H9 (cell line): ENCODE measurements around the gene GALNT17. TPM values are rescaled to one million over a fixed set of nuclear protein-coding genes. Genes with fewer than 3 reads are reported as not detected.
A peak's percentile ranks its signal among the peaks of the same experiment; 100 is the strongest.

ENCODE experiments used
- DNase-seq: peaks from one replicate; pipeline ENCODE4 v3.0.0-alpha.2; 2017
- H2AFZ ChIP-seq: one replicate; pipeline ENCODE4 v1.6.1; 2013; ENCODE audit warnings: mild to moderate bottlenecking, low read length, control low read depth, moderate library complexity
- H2AK5ac ChIP-seq: 2 replicates; pipeline ENCODE4 v1.6.1; 2013; ENCODE audit warnings: low read length, control low read depth, mixed read lengths; ENCODE audit not compliant: insufficient read length
- H2BK120ac ChIP-seq: one replicate; pipeline ENCODE4 v1.6.1; 2013; ENCODE audit warnings: low read depth, mild to moderate bottlenecking, low read length, control low read depth, inconsistent platforms; ENCODE audit not compliant: poor library complexity, severe bottlenecking
- H2BK12ac ChIP-seq: 2 replicates; pipeline ENCODE4 v1.6.1; 2013; ENCODE audit warnings: low read length, control low read depth, mixed read lengths, low read depth; ENCODE audit not compliant: insufficient read length
- H2BK15ac ChIP-seq: 2 replicates; pipeline ENCODE4 v1.6.1; 2013; ENCODE audit warnings: low read depth, low read length, control low read depth
- H2BK20ac ChIP-seq: one replicate; pipeline ENCODE4 v1.6.1; 2013; ENCODE audit warnings: low read depth, mild to moderate bottlenecking, low read length, control low read depth, inconsistent platforms; ENCODE audit not compliant: poor library complexity, severe bottlenecking
- H2BK5ac ChIP-seq: 2 replicates; pipeline ENCODE4 v1.6.1; 2013; ENCODE audit warnings: low read length, control low read depth, mixed read lengths; ENCODE audit not compliant: insufficient read length
- H3K14ac ChIP-seq: 2 replicates; pipeline ENCODE4 v1.6.1; 2013; ENCODE audit warnings: low read length, control low read depth; ENCODE audit not compliant: insufficient read depth
- H3K18ac ChIP-seq: 2 replicates; pipeline ENCODE4 v1.6.1; 2013; ENCODE audit warnings: low read depth, mild to moderate bottlenecking, mixed read lengths, low read length, control low read depth; ENCODE audit not compliant: insufficient read length
- H3K23ac ChIP-seq: 2 replicates; pipeline ENCODE4 v1.6.1; 2013; ENCODE audit warnings: low read length, control low read depth, mixed read lengths, low read depth; ENCODE audit not compliant: insufficient read length
- H3K23me2 ChIP-seq: 2 replicates; pipeline ENCODE4 v1.6.1; 2013; ENCODE audit warnings: low read depth, mild to moderate bottlenecking, mixed read lengths, low read length, control low read depth; ENCODE audit not compliant: insufficient read length, poor library complexity, severe bottlenecking
- H3K27ac ChIP-seq: 2 replicates; pipeline ENCODE4 v1.5.1; 2013; ENCODE audit warnings: low read length, control low read depth, mixed read lengths, low read depth; ENCODE audit not compliant: insufficient read length
- H3K27me3 ChIP-seq: 2 replicates; pipeline ENCODE4 v1.6.1; 2013; ENCODE audit warnings: low read length, control low read depth, inconsistent platforms; ENCODE audit not compliant: insufficient read depth
- H3K4ac ChIP-seq: 2 replicates; pipeline ENCODE4 v1.6.1; 2013; ENCODE audit warnings: low read depth, mild to moderate bottlenecking, control low read depth, inconsistent platforms, low read length, moderate library complexity
- H3K4me1 ChIP-seq: 2 replicates; pipeline ENCODE4 v1.6.1; 2013; ENCODE audit warnings: low read length, control low read depth, inconsistent platforms; ENCODE audit not compliant: insufficient read depth
- H3K4me2 ChIP-seq: 2 replicates; pipeline ENCODE4 v1.6.1; 2013; ENCODE audit warnings: low read length, control low read depth, mixed read lengths; ENCODE audit not compliant: insufficient read length, insufficient read depth
- H3K56ac ChIP-seq: 2 replicates; pipeline ENCODE4 v1.6.1; 2013; ENCODE audit warnings: low read depth, mild to moderate bottlenecking, mixed read lengths, low read length, control low read depth; ENCODE audit not compliant: insufficient read length
- H3K79me1 ChIP-seq: 2 replicates; pipeline ENCODE4 v1.6.1; 2013; ENCODE audit warnings: low read depth, mild to moderate bottlenecking, moderate library complexity, low read length, control low read depth, inconsistent platforms; ENCODE audit not compliant: insufficient read depth, poor library complexity, severe bottlenecking
- H3K79me2 ChIP-seq: 2 replicates; pipeline ENCODE4 v1.6.1; 2013; ENCODE audit warnings: low read length, control low read depth, inconsistent platforms; ENCODE audit not compliant: insufficient read depth
- H3K9ac ChIP-seq: 2 replicates; pipeline ENCODE4 v1.6.1; 2013; ENCODE audit warnings: low read length, control low read depth, mixed read lengths; ENCODE audit not compliant: insufficient read length; ENCODE audit errors: extremely low read depth
- H3K9me3 ChIP-seq: one replicate; pipeline ENCODE4 v1.6.1; 2013; ENCODE audit warnings: low read depth, low read length, inconsistent platforms; ENCODE audit not compliant: control insufficient read depth
- H3T11ph ChIP-seq: one replicate; pipeline ENCODE4 v1.6.1; 2013; ENCODE audit warnings: mild to moderate bottlenecking, low read length, control low read depth, inconsistent platforms
- H4K20me1 ChIP-seq: one replicate; pipeline ENCODE4 v1.6.1; 2013; ENCODE audit not compliant: control insufficient read depth, insufficient read length, insufficient read depth
- H4K5ac ChIP-seq: 2 replicates; pipeline ENCODE4 v1.6.1; 2013; ENCODE audit warnings: low read depth, mild to moderate bottlenecking, mixed read lengths, low read length, control low read depth; ENCODE audit not compliant: insufficient read length
- H4K8ac ChIP-seq: replicated peaks from 2 replicates; pipeline ENCODE4 v1.6.1; 2013; ENCODE audit warnings: low read length, control low read depth, mixed read lengths, low read depth; ENCODE audit not compliant: insufficient read length
- H4K91ac ChIP-seq: 2 replicates; pipeline ENCODE4 v1.6.1; 2013; ENCODE audit warnings: low read depth, mild to moderate bottlenecking, moderate library complexity, mixed read lengths, low read length, control low read depth; ENCODE audit not compliant: insufficient read length
- H3K27ac Mint-ChIP-seq, 3 experiments: 2 replicates in 2 of 3; 3 replicates in 1 of 3; pipeline ENCODE4 v1.8.0; 2020 to 2021; ENCODE audit warnings: mixed read lengths in 3 of 3, mild to moderate bottlenecking in 1 of 3, moderate library complexity in 1 of 3
- H3K27me3 Mint-ChIP-seq: 2 replicates; pipeline ENCODE4 v1.8.0; 2021; ENCODE audit warnings: low read depth, mild to moderate bottlenecking, moderate library complexity, mixed read lengths
- H3K36me3 Mint-ChIP-seq, 3 experiments: 2 replicates in 2 of 3; 3 replicates in 1 of 3; pipeline ENCODE4 v1.8.0; 2020 to 2021; ENCODE audit warnings: low read depth in 3 of 3, mixed read lengths in 3 of 3; ENCODE audit not compliant: insufficient read depth in 1 of 3
- H3K4me1 Mint-ChIP-seq, 2 experiments: 2 replicates each; pipeline ENCODE4 v1.8.0; 2020; ENCODE audit warnings: mixed read lengths in 2 of 2
- H3K4me3 Mint-ChIP-seq, 2 experiments: 2 replicates in 1 of 2; 3 replicates in 1 of 2; pipeline ENCODE4 v1.8.0; 2020 to 2021; ENCODE audit warnings: mild to moderate bottlenecking in 2 of 2, mixed read lengths in 2 of 2, moderate library complexity in 1 of 2
- H3K9me3 Mint-ChIP-seq, 2 experiments: 2 replicates in 1 of 2; 3 replicates in 1 of 2; pipeline ENCODE4 v1.8.0; 2020; ENCODE audit warnings: mild to moderate bottlenecking in 2 of 2, mixed read lengths in 2 of 2, moderate library complexity in 1 of 2
- CTCF ChIP-seq: fragments of 200-600 bp; sonication (generic); conservative IDR thresholded peaks from 3 replicates; pipeline ENCODE4 v1.8.0; 2021; ENCODE audit warnings: antibody characterized with exemption, mild to moderate bottlenecking
- WGBS: extraction: QIAGEN DNeasy Blood & Tissue Kit; methylation state at CpG from one replicate; pipeline ENCODE4 v1.1.7; 2013; ENCODE audit warnings: missing lambda C conversion rate, low lambda C conversion rate, mixed read lengths; ENCODE audit not compliant: insufficient read length; ENCODE audit errors: extremely low coverage; 5-methylcytosine and 5-hydroxymethylcytosine counted together
- total RNA-seq: library from RNA; stranded (reverse); gene quantifications from 2 replicates; pipeline ENCODE4 v1.2.1, GENCODE V29; 2021

GALNT17 gene
- total RNA-seq, 1 experiment from 2014 or later: 43.2 TPM

GRCh38 chr7:71286924-71287323 lies 155.0 kb downstream of the GALNT17 start:
- Histone ChIP-seq H4K20me1 (no peaks in the 10 kb centered on the region), H3K9me3 (no peaks in the 10 kb centered on the region), H3K23me2 (no peaks in the 10 kb centered on the region), H3K79me1 (peaks cover 2% of the 10 kb centered on the region), H2AFZ (no peak overlapping the region), H2BK120ac (no peak overlapping the region), H3T11ph (no peak overlapping the region), H3K9ac (no peak overlapping the region), H3K18ac (no peak overlapping the region), H3K27me3 (no peaks in the 10 kb centered on the region), H3K79me2 (peaks cover 12% of the 10 kb centered on the region; the same call in 1 of the 2 replicates), H3K23ac (no peak overlapping the region), H4K91ac (no peak overlapping the region), H3K27ac (no peak overlapping the region), H3K4me1 (peaks cover 3% of the 10 kb centered on the region; the same call in 1 of the 2 replicates), H3K14ac (no peak overlapping the region), H3K56ac (no peak overlapping the region), H4K8ac (no peak overlapping the region), H2BK5ac (no peak overlapping the region), H2BK20ac (no peak overlapping the region), H3K4me2 (no peak overlapping the region), H2BK12ac (no peak overlapping the region), H2BK15ac (no peak overlapping the region), H2AK5ac (no peak overlapping the region), H4K5ac (no peak overlapping the region), H3K4ac (no peak overlapping the region)
- Mint-ChIP-seq H3K27me3 (no peaks in the 10 kb centered on the region), H3K9me3 (no peaks in the 10 kb centered on the region; a peak in 1 of 5 replicates), H3K36me3 (peaks cover 8 to 12% (median 10%) of the 10 kb centered on the region in 3 experiments; a peak in 5 of 7 replicates), H3K4me3 (no peak overlapping the region), H3K27ac (peak overlapping the region in 2 of 3 experiments; percentile 73 to 91; a peak in 3 of 7 replicates), H3K4me1 (peaks cover 43 to 53% of the 10 kb centered on the region in 2 experiments)
- WGBS: no CpG with 5 or more reads among the region's 9 CpGs
- no peak for TF ChIP-seq CTCF
- DNase-seq: no peak
